ENCODE data around the gene TDG.

Gene TDG

DNA sequence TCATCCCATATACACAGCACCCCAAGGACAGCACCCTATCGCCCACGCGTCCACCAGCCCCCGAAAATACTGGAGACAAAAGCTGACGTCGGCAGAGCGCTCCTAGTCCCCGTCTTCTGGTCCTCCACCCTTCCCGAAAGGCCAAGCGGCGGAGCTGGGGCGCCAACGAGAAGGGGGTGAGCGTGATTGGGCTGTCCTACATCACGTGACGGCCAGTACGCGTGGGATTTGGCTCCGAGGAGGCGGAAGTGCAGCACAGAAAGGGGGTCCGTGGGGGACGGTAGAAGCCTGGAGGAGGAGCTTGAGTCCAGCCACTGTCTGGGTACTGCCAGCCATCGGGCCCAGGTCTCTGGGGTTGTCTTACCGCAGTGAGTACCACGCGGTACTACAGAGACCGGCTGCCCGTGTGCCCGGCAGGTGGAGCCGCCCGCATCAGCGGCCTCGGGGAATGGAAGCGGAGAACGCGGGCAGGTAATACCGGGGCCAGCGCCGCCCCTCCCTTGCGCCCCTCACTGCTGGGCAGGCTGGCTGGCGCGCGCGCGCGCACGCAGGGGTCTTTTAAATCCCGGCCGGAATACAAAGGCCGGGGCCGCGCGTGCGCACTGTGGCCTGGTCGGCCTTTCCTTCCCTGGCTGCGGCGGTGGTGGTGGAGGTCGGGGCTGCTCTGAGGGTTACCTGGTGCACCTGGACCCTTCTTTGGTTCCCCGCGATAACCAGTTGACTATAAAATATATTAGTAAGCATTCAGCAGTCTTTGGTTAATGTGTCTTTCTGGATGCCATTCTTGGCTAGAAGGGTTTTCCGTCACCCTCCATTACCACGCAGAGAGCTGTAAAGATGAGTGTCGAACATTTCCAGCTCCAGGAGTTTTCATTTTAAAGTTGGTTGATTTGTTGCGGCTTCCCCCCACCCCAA is at the start of gene TDG:
Gene TDG, plus strand, starts transcription at position 283 of the 915 bp plus-strand sequence. Its CDS starts 166 bp downstream, at position 449.
- DNase-seq (ENCODE audit: low read depth in 2 of 2) = peak; percentile 91 to 95

DNA sequence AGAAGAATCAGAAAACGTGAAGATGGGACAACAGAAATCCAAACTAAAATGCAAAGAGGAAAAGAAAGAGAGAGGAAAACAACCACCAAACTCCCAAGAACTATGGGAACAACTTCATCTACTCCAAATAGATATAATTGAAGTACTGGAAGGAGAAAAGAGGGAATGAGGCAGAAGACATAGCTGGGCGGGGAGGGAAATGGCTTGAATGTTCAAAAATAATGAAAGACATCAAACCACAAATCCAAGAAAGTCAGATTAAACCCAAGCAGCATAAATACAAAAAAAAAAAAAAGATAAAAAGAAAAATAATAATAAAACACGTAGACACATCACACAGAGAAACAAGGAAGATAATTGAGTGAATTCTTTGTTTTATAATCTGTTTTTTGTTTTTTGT is 47.8 kb upstream of the TDG start:
- DNase-seq (ENCODE audit: low read depth in 2 of 2) = no peak

DNA sequence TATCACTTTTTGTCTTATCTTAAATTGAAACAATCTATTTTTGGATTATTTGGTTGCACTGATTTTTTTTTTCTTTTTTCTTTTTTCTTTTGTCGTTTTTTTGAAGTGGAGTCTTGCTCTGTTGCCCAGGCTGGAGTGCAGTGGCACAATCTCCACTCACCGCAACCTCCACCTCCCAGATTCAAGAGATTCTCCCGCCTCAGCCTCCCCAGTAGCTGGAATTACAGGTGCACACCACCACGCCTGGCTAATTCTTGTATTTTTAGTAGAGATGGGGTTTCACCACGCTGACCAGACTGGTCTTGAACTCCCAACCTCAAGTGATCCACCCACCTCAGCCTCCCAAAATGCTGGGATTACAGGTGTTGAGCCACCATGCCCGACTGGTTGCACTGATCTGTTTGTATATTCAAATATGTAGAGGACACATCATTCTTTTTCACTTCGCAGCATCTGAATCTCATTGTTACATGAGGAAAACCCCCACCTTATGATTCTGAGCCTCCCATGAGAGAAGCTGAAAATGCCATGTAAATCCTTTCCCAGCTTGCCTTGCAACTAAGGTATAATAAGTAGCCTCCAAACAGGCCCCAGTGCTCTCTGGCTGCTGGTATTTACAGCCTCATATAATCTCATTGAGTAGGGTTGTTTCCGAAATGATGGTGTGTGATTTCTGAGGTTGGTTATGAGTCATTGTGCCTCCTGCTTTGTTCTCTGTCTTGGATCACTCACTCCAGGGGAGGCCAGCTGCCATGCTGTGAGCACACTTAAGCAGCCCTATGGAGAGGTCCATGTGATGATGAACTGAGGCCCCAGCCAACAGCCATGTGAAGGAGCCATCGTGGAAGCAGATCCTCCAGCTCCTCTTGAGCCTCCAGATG is 40.7 kb upstream of the TDG start:
- peak; percentile 21 to 27 for DNase-seq (ENCODE audit: low read depth in 2 of 2)

DNA sequence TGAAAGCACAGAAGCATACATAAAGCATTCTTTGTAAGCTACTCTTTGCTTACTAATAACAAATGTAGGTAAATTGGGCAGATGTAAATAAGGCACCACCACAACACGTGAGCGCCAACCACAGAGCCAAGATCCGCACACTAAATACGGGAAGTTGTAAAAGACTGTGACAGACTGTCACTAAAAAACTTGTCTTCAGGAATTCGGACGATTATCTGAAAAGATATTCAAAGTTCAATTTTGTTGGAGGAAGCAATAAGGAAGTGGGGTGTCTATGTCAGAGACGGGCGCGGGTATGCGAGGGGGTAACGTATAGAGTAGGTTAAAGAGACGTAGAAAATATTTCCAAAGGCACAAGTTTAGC is 37.0 kb upstream of the TDG start:
- DNase-seq (ENCODE audit: low read depth in 2 of 2) = peak; percentile 14 to 30

DNA sequence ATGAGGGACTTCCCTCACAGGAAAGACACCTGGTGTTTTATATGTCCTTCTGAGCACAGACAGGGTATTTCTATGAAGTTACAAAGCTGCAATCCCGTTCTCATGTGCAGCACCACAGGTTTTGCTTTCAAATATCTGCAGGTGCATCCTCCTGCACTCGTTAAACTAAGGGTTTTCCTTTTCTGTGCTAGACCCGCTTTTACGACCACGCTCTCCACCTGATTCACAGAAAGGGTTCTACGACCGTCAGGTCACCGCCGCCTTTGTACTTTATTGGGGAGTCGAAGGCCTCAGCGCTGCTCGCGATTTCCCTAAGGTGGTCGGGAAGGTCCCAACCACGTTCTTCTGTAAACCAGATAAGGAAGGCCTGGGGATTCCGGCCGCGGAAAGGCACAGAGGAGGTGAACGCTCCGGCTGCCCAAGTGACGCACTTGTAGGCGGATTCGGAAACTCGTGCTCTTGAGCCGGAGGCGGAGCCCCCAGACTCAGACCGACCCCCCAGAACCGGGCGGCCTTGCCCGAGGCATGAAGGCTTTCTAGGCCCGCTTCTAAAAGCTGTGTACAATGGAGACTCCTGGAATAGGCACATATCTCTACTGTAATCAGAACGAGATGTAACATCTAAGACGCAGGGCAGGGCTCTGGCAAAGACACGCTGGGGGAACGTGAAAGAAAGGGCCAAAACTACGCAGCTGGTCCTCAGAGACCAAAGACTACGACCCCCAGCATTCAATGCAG is 36.5 kb upstream of the TDG start:
- DNase-seq (ENCODE audit: low read depth in 2 of 2) = peak; percentile 66 to 68

DNA sequence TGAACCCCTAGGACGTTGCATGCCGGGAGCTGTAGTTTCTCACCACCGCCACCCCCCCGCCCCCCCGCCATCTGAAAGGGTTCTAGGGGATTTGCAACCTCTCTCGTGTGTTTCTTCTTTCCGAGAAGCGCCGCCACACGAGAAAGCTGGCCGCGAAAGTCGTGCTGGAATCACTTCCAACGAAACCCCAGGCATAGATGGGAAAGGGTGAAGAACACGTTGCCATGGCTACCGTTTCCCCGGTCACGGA is 36.0 kb upstream of the TDG start:
- no peak for DNase-seq (ENCODE audit: low read depth in 2 of 2)

DNA sequence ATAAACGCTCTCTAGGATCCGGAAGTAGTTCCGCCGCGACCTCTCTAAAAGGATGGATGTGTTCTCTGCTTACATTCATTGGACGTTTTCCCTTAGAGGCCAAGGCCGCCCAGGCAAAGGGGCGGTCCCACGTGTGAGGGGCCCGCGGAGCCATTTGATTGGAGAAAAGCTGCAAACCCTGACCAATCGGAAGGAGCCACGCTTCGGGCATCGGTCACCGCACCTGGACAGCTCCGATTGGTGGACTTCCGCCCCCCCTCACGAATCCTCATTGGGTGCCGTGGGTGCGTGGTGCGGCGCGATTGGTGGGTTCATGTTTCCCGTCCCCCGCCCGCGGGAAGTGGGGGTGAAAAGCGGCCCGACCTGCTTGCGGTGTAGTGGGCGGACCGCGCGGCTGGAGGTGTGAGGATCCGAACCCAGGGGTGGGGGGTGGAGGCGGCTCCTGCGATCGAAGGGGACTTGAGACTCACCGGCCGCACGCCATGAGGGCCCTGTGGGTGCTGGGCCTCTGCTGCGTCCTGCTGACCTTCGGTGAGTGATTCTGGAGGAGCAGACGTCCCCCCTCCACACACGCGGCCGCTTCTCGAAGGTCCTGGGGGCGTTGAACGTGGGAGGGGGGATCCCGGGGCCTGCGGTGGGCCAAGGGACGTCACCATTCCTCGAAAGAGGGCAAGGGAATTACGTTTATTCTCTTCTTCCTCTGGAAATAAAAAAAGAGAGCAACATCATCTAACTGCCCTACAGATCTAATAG is 35.5 kb upstream of the TDG start, which contains the start of gene HSP90B1:
Gene HSP90B1, plus strand, starts transcription at position 377 of the 753 bp plus-strand sequence. Its CDS starts 106 bp downstream, at position 483.
- DNase-seq (ENCODE audit: low read depth in 2 of 2) = peak; percentile 97 to 98

DNA sequence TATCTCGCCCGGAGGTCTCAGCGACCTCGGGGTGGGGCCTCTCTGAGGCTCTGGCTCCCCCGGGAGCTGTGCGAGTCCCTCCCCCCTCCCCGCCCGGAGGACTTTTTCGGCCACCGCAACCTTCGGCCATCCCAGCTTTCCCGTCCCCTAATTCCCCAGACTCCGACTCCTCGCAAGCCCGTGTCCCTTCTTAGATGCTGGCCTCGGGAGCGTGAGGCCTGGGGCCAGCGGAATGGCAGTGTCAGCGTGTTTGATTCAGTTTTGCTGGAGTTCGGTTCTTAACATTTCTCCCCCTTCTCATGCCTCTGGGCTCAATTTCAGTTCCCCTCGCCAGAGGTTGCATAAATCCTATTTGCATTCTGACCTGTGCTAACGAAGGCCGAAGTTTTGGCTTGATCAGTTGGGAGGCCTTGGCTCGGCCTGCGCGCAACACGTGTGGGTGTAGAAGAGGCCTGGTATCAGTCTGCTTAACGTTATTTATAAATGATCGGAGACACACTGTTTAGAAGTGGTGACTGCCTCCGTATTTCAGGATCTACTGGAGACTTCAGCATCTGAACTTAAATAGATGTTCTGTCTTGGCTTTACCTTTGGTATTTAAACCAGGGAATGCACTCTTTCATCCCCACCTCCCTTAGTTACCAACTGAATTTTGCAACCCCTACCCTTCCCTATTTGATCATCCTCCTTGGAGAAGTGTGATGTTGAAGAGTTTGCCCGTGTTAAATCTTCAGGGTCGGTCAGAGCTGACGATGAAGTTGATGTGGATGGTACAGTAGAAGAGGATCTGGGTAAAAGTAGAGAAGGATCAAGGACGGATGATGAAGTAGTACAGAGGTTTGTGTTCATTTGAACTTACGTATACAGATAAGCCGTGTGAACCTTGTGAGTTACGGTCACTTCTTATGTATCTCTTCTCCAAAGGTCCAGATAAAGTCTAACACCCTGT is 34.6 kb upstream of the TDG start:
- DNase-seq (ENCODE audit: low read depth in 2 of 2) = no peak

DNA sequence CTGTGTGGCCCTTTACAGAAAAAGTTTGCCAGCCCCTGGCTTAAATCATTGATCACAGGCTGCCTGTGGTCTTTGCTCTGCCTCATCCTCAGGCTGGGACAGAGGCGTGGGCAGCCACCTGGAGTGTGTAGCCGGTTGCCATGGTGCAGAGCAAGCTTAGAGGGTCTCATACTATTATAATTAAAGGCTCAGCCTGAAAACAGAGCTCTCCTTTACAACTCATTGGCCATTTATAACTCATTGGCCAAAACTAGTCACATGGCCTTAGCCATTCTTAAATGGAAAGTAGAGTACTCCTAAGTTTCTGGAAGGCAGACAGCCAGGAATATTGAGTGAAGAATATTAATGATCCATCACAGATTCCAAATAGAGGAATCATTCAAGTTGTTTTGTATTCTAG is 32.4 kb upstream of the TDG start:
- DNase-seq (ENCODE audit: low read depth in 2 of 2) = no peak

DNA sequence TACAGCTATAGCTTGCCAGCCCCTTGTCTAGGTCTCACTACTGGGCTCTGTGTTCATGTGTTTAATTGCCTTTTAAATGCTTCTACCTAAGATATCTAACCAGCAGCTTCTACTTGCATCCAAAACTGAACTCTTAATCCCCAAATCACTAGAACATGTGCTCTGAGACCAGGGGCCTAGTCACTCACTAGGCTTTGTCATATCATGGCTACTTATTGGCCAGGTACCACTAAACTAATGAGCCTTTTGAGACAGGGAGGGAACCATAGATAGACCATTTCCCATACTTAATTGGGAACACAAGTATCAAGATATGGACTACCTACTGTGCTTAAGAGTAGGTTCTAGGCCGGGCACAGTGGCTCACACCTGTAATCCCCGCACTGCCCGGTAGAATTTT is 29.0 kb upstream of the TDG start:
- DNase-seq (ENCODE audit: low read depth in 2 of 2) = no peak

DNA sequence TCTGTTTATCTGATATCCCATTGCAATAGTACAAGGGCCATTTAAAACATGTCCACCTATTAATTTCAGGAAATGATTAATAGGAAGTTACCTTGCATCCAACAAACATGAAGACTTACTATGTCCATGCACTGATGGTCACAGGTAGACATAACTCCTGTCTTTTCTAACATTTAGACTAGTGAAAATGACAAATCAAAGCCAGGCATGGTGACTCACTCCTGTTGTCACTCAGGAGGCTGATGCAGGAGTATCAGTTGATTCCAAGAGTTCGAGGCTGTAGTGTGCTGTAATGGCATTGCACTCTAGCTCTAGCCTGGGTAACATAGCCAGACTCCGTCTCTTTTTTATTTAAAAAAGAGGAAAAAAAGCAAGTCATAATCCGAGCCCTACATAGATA is 20.7 kb upstream of the TDG start:
- DNase-seq (ENCODE audit: low read depth in 2 of 2) = no peak

DNA sequence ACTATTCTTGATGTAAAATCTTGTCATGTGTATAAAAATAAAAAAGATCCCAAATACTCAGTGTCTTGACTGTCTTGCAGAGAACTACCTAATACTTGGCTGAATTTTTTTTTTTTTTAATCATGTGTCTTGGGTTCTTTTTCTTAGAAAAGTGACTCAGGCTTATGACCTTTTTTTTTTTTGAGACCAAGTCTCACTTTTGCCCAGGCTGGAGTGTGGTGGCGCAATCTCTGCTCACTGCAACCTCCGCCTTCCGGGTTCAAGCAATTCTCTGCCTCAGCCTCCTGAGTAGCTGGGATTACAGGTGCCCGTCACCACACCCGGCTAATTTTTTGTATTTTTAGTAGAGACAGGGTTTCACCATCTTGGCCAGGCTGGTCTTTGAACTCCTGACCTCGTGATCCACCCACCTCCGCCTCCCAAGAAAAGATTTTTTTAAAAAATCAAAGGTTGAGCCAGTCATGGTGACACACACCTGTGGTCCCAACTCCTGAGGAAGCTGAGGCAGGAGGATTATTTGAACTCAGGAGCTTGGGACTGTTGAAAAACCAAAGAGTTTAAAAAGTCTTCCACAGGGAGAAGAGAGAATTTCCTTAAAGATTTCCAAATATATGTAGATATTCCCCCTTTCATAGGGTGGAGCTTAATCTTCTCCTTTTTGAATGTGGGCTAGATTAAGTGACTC is 17.7 kb upstream of the TDG start:
- no peak for DNase-seq (ENCODE audit: low read depth in 2 of 2)

DNA sequence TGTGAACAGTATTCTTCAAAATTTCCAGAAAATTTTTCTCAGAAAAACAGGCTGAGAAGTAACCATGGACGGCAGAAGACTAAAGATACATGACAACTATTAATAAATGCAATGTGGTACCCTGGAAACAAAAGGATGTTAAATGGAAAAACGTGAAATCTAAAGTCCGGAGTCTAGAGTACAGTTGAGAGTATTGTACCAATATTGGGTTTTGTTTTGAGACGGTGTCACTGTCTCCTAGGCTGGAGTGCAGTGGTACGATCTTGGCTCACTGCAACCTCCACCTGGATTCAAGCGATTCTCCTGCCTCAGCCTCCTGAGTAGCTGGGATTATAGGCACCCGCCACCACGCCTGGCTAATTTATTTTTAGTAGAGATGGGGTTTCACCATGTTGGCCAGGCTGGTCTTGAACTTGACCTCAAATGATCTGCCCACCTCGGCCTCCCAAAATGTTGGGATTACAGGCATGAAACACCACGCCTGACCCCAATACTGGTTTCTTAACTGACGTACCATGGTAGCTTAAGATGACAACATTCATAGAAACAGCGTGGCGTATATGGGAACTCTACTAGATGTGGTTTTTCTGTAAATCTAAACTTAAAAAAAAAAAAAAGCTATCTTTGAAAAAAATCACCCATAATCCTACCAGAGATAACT is 16.8 kb upstream of the TDG start:
- DNase-seq (ENCODE audit: low read depth in 2 of 2) = no peak

DNA sequence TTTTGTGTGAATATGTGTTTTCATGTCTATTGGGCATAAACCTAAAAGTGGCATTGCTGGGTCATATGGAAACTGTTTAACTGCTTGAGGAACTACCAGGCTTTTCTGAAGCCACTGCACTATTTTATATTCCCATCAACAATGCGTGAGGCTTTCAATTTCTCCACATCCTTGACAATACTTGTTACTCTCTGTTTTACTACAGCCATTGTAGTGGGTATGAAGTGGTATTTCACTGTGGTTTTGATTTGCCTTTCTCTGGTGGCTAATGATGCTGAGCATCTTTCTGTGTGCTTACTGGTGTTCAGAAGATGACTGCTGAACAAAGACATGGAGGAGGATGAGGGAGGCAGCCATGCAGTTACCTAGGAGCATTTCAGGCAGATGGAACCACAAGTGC is 13.2 kb upstream of the TDG start:
- DNase-seq (ENCODE audit: low read depth in 2 of 2) = no peak

DNA sequence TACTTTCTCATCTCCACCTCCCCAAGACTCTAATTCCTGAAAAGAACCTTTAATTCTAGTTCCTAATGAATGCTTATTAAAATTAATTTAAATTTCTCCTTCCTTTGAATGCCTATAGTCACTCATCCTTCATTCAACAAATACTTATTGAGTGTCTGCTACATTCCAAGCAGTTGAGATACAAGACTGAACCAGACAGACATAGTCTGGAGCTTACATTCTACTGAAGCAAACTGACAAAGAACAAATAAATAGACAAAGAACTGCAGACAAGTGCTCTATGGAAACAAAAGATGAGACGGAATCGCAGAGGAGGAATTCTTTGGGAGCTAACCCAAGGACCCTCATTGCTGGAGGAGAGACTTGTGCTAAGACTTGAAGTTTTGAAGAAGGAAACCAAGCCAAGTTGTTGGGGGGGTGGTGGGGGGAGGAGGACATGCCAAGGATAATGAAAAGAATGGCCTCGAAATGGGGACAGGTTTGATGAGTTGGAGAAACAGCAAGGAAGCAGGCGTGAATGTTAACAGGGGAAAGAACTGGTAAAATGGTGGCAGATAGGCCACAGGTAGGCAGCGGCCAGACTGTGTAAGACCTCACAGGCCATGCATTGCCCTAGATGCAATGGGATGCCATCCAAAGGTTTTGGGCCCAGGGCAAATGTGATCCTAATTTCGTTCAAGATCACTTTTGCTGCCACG is 9.7 kb upstream of the TDG start:
- no peak for DNase-seq (ENCODE audit: low read depth in 2 of 2)

DNA sequence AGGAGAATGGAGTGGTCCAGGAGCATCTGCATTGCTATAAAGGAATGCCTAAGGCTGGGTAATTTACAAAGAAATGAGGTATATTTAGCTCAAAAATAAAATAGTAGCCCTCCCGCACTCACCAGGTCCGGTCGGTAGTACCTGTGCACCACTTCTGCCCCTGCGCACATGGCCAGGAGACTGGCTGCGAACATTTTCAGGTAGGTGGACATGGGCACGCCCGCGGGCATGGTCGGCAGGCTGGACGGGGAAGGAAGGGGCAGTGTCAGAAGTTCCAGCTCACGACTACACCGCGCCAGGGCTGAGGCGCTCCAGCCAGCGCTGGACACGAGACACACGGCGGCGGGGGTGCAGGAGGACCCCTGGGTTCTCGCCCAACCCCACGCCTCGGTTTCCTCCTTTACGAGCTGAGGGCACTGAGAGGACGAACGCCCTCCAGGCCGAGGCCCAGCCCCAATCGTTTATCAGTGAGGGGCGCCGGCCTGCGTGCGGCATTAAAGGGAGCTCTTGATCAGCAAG is 9.1 kb upstream of the TDG start:
- DNase-seq (ENCODE audit: low read depth in 2 of 2) = no peak

DNA sequence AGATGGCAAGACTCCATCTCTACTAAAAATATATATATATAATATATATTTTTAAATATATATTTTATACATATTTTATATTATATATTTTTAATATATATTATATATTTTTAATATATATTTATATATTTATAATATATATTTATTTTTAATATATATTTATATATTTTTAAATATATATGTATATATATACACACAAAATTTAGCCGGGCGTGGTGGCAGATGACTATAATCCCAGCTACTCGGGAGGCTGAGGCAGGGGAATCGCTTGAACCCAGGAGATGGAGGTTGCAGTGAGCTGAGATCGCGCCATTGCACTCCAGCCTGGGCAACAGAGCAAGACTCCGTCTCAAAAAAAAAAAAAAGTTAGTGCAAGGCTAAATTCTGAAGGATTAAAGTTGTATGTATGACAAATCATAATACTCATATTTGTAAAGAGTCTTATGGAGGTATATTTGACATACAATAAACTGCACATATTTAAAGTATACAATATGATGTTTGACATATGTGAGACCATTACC is 7.7 kb upstream of the TDG start:
- no peak for DNase-seq (ENCODE audit: low read depth in 2 of 2)

DNA sequence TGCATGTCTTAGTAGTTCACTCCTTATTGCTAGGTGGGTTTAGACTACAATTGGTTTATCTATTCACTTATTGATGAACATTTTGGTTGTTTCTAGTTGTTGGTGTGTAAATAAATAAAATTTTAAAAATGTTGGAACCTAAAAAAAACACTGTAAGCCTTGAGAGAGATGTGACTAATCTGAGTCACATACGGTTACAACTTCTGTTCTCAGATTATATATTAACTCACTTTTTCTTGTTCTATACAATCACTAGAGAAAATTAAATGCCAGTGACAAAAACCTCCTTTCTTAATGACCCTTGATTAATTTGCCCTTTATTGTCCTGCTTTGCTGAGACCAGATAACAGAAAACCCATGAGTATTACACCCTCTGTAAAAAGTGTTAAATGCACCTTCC is 7.1 kb upstream of the TDG start:
- no peak for DNase-seq (ENCODE audit: low read depth in 2 of 2)

Measured in stimulated activated CD8-positive, alpha-beta memory T cell treated with anti-CD3 and anti-CD28 coated beads, Interleukin-2, amount 100 ng/mL, for 48 hours (primary cell).